Spleen (tissue), 11 donors: ENCODE measurements around the gene ZNF267. TPM values are rescaled to one million over a fixed set of nuclear protein-coding genes. Genes with fewer than 3 reads are reported as not detected.

ENCODE experiments used
- DNase-seq: peaks from one replicate; pipeline ENCODE4 v3.0.0-alpha.2; 2020
- H3K27ac ChIP-seq, 8 donors: fragments of 200-600 bp; sonication (generic) in 7 of 8; 1 replicate in 4 of 8; 2 replicates in 4 of 8; pipeline versions ENCODE4 v1.5.0 to v1.8.0; 2016 to 2021; ENCODE audit warnings: inconsistent platforms in 4 of 8, mild to moderate bottlenecking in 4 of 8, moderate library complexity in 1 of 8
- H3K27me3 ChIP-seq, 7 donors: fragments of 200-600 bp; sonication (generic) in 6 of 7; replicated peaks in 1 of 7; 1 replicate in 4 of 7; 2 replicates in 3 of 7; pipeline versions ENCODE4 v1.5.0 to v1.8.0; 2016 to 2021; ENCODE audit warnings: inconsistent platforms in 3 of 7, mild to moderate bottlenecking in 1 of 7
- H3K36me3 ChIP-seq, 6 donors: fragments of 200-600 bp; sonication (generic) in 5 of 6; 1 replicate in 4 of 6; 2 replicates in 2 of 6; pipeline versions ENCODE4 v1.5.0 to v1.8.0; 2016 to 2021; ENCODE audit warnings: inconsistent platforms in 2 of 6
- H3K4me1 ChIP-seq, 6 donors: fragments of 200-600 bp; sonication (generic) in 5 of 6; 1 replicate in 3 of 6; 2 replicates in 3 of 6; pipeline versions ENCODE4 v1.5.0 to v1.8.0; 2016 to 2021; ENCODE audit warnings: inconsistent platforms in 3 of 6
- H3K4me3 ChIP-seq, 8 donors: fragments of 200-600 bp; sonication (generic) in 7 of 8; 1 replicate in 4 of 8; 2 replicates in 4 of 8; pipeline versions ENCODE4 v1.5.0 to v1.8.0; 2016 to 2021; ENCODE audit warnings: inconsistent platforms in 4 of 8, mild to moderate bottlenecking in 4 of 8, moderate library complexity in 2 of 8
- H3K9me3 ChIP-seq, 8 donors: fragments of 200-600 bp; sonication (generic) in 7 of 8; 1 replicate in 4 of 8; 2 replicates in 4 of 8; pipeline versions ENCODE4 v1.5.0 to v1.8.0; 2016 to 2021; ENCODE audit warnings: inconsistent platforms in 4 of 8
- POLR2A ChIP-seq, 3 donors: fragments of 450-650 bp; IDR thresholded peaks; one replicate each; pipeline ENCODE4 v1.5.1; 2017; ENCODE audit warnings: antibody characterized with exemption in 3 of 3, mild to moderate bottlenecking in 1 of 3
- POLR2AphosphoS5 ChIP-seq, 3 donors: sonication (generic); formaldehyde crosslinking; IDR thresholded peaks; one replicate each; pipeline ENCODE4 v1.5.1; 2017; ENCODE audit warnings: antibody characterized with exemption in 3 of 3
- WGBS, 5 donors: extraction: QIAGEN DNeasy Blood & Tissue Kit in 3 of 5; methylation state at CpG; one replicate each; pipeline versions ENCODE4 v1.1.5 to v1.1.7; 2013 to 2018; 5-methylcytosine and 5-hydroxymethylcytosine counted together
- intact Hi-C: fragments of 100-400 bp; cut with DNase I; formaldehyde crosslinking; loops from one replicate; pipeline ENCODE4 v1.15.0; 2023; ENCODE audit warnings: low total_unique reads
- polyA plus RNA-seq, 3 donors: library from polyadenylated mRNA; stranded (reverse); fragments of 200-250 nt; gene quantifications; one replicate each; pipeline ENCODE4 v1.2.1, GENCODE V29; 2013
- total RNA-seq, 7 donors: library from RNA; depleted of rRNA in 3 of 7; stranded (reverse); fragments of >200 nt in 3 of 7; fragmentation: NEBNext Ultra II Directional in 4 of 7; extraction: Animal tissue kit (Norgen Biotek cat#: 25700) in 4 of 7; gene quantifications; one replicate each; pipeline versions ENCODE4 v1.1.0 to v1.2.1, GENCODE V29; 2016 to 2021
- TF ChIP-seq, protein P1 (sequence below), 11 experiments: fragments of 200-600 bp in 7 of 11; fragments of 450-650 bp in 4 of 11; sonication (generic) in 4 of 11; IDR thresholded peaks in 8 of 11; conservative IDR thresholded peaks in 3 of 11; 1 replicate in 7 of 11; 2 replicates in 4 of 11; pipeline versions ENCODE4 v1.4.0 to v1.8.0; 2016 to 2021; ENCODE audit warnings: antibody characterized with exemption in 11 of 11, inconsistent platforms in 4 of 11, mild to moderate bottlenecking in 1 of 11
- donor health status: healthy with polysubstance abuse.
- donor health status: DM: no; HTN: no; CAD: no; lungs with moderate emphysema.
- donor health status: DM: no; HTN: no; CAD: no.
- donor health status: Bipolar disorder and iron deficiency.
- donor health status: healthy.
- donor health status: DM: no; HTN: no; CAD: no.
- donor health status: DM: yes; HTN: yes; CAD: no.

Gene ZNF267
- total and polyA plus RNA-seq, 10 donors, result 9.0 to 50.6 (median 37.7) TPM

GRCh38 chr16:31868164-31868563, 5.4 kb upstream of the ZNF267 start:
- H3K36me3 ChIP-seq, result no peaks in the 10 kb centered on the region
- no peak for DNase-seq
- peak overlapping the region in 2 of 8 donors; percentile 86 to 99 for H3K27ac ChIP-seq
- TF ChIP-seq, protein P1, sequence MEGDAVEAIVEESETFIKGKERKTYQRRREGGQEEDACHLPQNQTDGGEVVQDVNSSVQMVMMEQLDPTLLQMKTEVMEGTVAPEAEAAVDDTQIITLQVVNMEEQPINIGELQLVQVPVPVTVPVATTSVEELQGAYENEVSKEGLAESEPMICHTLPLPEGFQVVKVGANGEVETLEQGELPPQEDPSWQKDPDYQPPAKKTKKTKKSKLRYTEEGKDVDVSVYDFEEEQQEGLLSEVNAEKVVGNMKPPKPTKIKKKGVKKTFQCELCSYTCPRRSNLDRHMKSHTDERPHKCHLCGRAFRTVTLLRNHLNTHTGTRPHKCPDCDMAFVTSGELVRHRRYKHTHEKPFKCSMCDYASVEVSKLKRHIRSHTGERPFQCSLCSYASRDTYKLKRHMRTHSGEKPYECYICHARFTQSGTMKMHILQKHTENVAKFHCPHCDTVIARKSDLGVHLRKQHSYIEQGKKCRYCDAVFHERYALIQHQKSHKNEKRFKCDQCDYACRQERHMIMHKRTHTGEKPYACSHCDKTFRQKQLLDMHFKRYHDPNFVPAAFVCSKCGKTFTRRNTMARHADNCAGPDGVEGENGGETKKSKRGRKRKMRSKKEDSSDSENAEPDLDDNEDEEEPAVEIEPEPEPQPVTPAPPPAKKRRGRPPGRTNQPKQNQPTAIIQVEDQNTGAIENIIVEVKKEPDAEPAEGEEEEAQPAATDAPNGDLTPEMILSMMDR (IDR thresholded peaks at IDR 0.05 in 8 of 11, conservative IDR thresholded peaks at IDR 0.05 in 3 of 11), result no peak
- intact Hi-C loops, result loop anchor here (5.0 kb wide), 1 partner anchor 876 kb away; no protein-coding TSS in a partner anchor
- H3K4me3 ChIP-seq, result no peak overlapping the region
- H3K27me3 ChIP-seq, result no peaks in the 10 kb centered on the region
- H3K9me3 ChIP-seq, result no peaks in the 10 kb centered on the region
- peaks cover 20 to 42% (median 37%) of the 10 kb centered on the region in 6 donors for H3K4me1 ChIP-seq
- WGBS, 5 donors, result 37 to 45% (median 43%) methylated on average over 3 of the region's 3 CpGs

- WGBS, 5 donors, result 7 to 12% (median 11%) methylated on average over 8 of the region's 8 CpGs
- Histone ChIP-seq H3K4me3 (peak overlapping the region in 3 of 8 donors; percentile 8 to 59 (median 15)), H3K9me3 (no peaks in the 10 kb centered on the region), H3K27me3 (no peaks in the 10 kb centered on the region), H3K4me1 (peaks cover 22 to 46% (median 40%) of the 10 kb centered on the region in 6 donors), H3K36me3 (no peaks in the 10 kb centered on the region), H3K27ac (peak overlapping the region; percentile 63 to 99 (median 88))
- peak; percentile 85 for DNase-seq
- intact Hi-C loops, result loop anchor here (5.0 kb wide), 1 partner anchor 876 kb away; no protein-coding TSS in a partner anchor
- TF ChIP-seq POLR2AphosphoS5 (IDR thresholded peaks at IDR 0.05), result no peak
- TF ChIP-seq, protein P1 (IDR thresholded peaks at IDR 0.05 in 8 of 11, conservative IDR thresholded peaks at IDR 0.05 in 3 of 11), result peak; percentile 78 to 94 (median 90)
Observed at GRCh38 chr16:31868691-31869167, 4.9 kb upstream of the ZNF267 start.

DNA sequence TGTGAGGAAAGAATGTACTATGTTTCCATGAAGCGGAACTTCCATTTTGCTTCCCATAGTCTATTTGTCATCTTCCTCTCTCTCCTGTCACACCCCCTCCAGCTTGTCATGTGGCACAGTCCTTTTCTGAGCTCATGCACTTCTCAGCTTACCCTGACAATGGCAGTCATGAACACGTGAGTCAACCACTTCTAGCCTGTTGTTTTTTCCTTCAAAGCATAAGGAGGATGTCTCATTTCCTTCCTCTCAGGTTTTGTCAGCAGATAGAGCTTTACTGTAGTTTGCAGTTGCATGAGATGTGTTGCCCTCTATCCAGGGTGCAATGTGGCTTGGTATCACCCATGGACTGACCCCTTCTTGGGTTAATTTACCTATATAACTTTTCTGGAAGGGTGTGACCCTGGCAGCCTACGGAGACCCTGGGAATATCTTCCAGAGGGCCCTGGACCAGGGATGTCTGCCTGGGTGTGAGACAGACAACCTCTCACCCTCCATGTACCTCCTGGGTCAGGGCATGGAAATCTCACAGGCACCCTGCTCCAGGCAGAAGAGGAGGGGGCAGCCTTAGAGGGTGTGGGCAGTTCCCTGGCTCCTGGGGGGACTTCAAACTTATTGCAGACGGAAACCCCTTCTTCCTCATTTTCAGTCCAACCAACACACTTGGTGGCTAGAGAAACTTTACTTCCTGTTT, 4.0 kb upstream of the ZNF267 start:
- Histone ChIP-seq H3K36me3 (no peaks in the 10 kb centered on the region), H3K27ac (peak overlapping the region; percentile 63 to 99 (median 88)), H3K4me3 (peak overlapping the region in 4 of 8 donors; percentile 3 to 59 (median 6)), H3K9me3 (no peaks in the 10 kb centered on the region), H3K4me1 (peaks cover 22 to 51% (median 42%) of the 10 kb centered on the region in 6 donors), H3K27me3 (no peaks in the 10 kb centered on the region)
- intact Hi-C loops, result loop anchor here (5.0 kb wide), 1 partner anchor 877 kb away; no protein-coding TSS in a partner anchor
- TF ChIP-seq, protein P1 (IDR thresholded peaks at IDR 0.05 in 8 of 11, conservative IDR thresholded peaks at IDR 0.05 in 3 of 11), result peak in 1 of 11 experiments; percentile 34
- TF ChIP-seq POLR2A (IDR thresholded peaks at IDR 0.05), result no peak
- TF ChIP-seq POLR2AphosphoS5 (IDR thresholded peaks at IDR 0.05), result peak in 1 of 3 donors; percentile 82
- 10 to 19% (median 16%) methylated on average over 4 of the region's 4 CpGs for WGBS, 5 donors
- DNase-seq, result peak; percentile 86

- H3K9me3 ChIP-seq, result no peaks in the 10 kb centered on the region
- intact Hi-C loops, result no loop called here
- peak overlapping the region; percentile 6 to 99 (median 88) for H3K27ac ChIP-seq
- TF ChIP-seq POLR2A (IDR thresholded peaks at IDR 0.05) (no peak), POLR2AphosphoS5 (IDR thresholded peaks at IDR 0.05) (no peak)
- TF ChIP-seq, protein P1 (IDR thresholded peaks at IDR 0.05 in 8 of 11, conservative IDR thresholded peaks at IDR 0.05 in 3 of 11), result no peak
- H3K36me3 ChIP-seq, result no peaks in the 10 kb centered on the region
- peaks cover 32 to 62% (median 54%) of the 10 kb centered on the region in 6 donors for H3K4me1 ChIP-seq
- WGBS, 5 donors, result 58 to 84% (median 71%) methylated on average over 2 of the region's 2 CpGs
- H3K4me3 ChIP-seq, result peak overlapping the region in 1 of 8 donors; percentile 59
- DNase-seq, result no peak
- no peaks in the 10 kb centered on the region for H3K27me3 ChIP-seq
Observed at GRCh38 chr16:31870809-31871208, 2.8 kb upstream of the ZNF267 start.
